SK-N-SH treated with all-trans-retinoic acid at 6 μM for 48 hours (cell line): ENCODE data around the gene CTDSP1.

Experiments
- ATAC-seq: fragments of 200-7000 bp; cut with Tn5 transposase; 3 replicates; pipeline ENCODE4 v1.9.1; 2020; ENCODE audit warnings: mild to moderate bottlenecking, moderate library complexity
- BACH2 ChIP-seq: fragments of 250-450 bp; sonication (Bioruptor Pico); IDR thresholded peaks from 2 replicates; pipeline ENCODE4 v1.9.0; 2021; ENCODE audit warnings: mild to moderate bottlenecking, borderline replicate concordance
- CREB5 ChIP-seq: fragments of 250-450 bp; sonication (Bioruptor Pico); IDR thresholded peaks from 2 replicates; pipeline ENCODE4 v1.5.1; 2020; ENCODE audit warnings: low read depth, mild to moderate bottlenecking, moderate library complexity
- CSRNP3 ChIP-seq: fragments of 250-450 bp; sonication (Bioruptor Pico); IDR thresholded peaks from 2 replicates; pipeline ENCODE4 v1.5.1; 2021; ENCODE audit warnings: mild to moderate bottlenecking, moderate library complexity
- ESRRG ChIP-seq: fragments of 250-450 bp; sonication (Bioruptor Pico); IDR thresholded peaks from 2 replicates; pipeline ENCODE4 v1.6.1; 2021; ENCODE audit warnings: mild to moderate bottlenecking
- PATZ1 ChIP-seq: fragments of 250-450 bp; sonication (Bioruptor Pico); IDR thresholded peaks from 2 replicates; pipeline ENCODE4 v1.8.0; 2020; ENCODE audit warnings: mild to moderate bottlenecking, moderate library complexity, borderline replicate concordance
- POU6F1 ChIP-seq: fragments of 250-450 bp; sonication (Bioruptor Pico); IDR thresholded peaks from 2 replicates; pipeline ENCODE4 v1.8.0; 2021; ENCODE audit warnings: low read depth, mild to moderate bottlenecking, moderate library complexity, borderline replicate concordance
- PPARA ChIP-seq: fragments of 250-450 bp; sonication (Bioruptor Pico); IDR thresholded peaks from 2 replicates; pipeline ENCODE4 v1.5.0; 2020; ENCODE audit warnings: mild to moderate bottlenecking, borderline replicate concordance
- RARB ChIP-seq: fragments of 250-450 bp; sonication (Bioruptor Pico); IDR thresholded peaks from 2 replicates; pipeline ENCODE4 v1.8.0; 2021; ENCODE audit warnings: mild to moderate bottlenecking, moderate library complexity
- SNAI2 ChIP-seq: fragments of 250-450 bp; sonication (Bioruptor Pico); IDR thresholded peaks from 2 replicates; pipeline ENCODE4 v1.5.0; 2020; ENCODE audit warnings: mild to moderate bottlenecking, moderate library complexity
- TCF4 ChIP-seq: fragments of 250-450 bp; sonication (Bioruptor Pico); IDR thresholded peaks from 2 replicates; pipeline ENCODE4 v1.8.0; 2021; ENCODE audit warnings: mild to moderate bottlenecking, moderate library complexity, borderline replicate concordance
- TOX ChIP-seq: fragments of 250-450 bp; sonication (Bioruptor Pico); IDR thresholded peaks from 2 replicates; pipeline ENCODE4 v1.8.0; 2021; ENCODE audit warnings: mild to moderate bottlenecking, moderate library complexity, borderline replicate concordance
- TSHZ2 ChIP-seq: fragments of 250-450 bp; sonication (Bioruptor Pico); IDR thresholded peaks from 2 replicates; pipeline ENCODE4 v1.5.0; 2020; ENCODE audit warnings: mild to moderate bottlenecking, moderate library complexity
- ZC3H10 ChIP-seq: fragments of 250-450 bp; sonication (Bioruptor Pico); IDR thresholded peaks from 2 replicates; pipeline ENCODE4 v1.5.1; 2021; ENCODE audit warnings: mild to moderate bottlenecking, moderate library complexity
- ZNF565 ChIP-seq: fragments of 450-650 bp; formaldehyde crosslinking; conservative IDR thresholded peaks from 2 replicates; pipeline ENCODE4 v1.5.0; 2020; ENCODE audit warnings: low read depth, mild to moderate bottlenecking, moderate library complexity
- ZNF8 ChIP-seq: fragments of 450-650 bp; formaldehyde crosslinking; IDR thresholded peaks from 2 replicates; pipeline ENCODE4 v1.5.0; 2020; ENCODE audit warnings: mild to moderate bottlenecking, moderate library complexity

Gene CTDSP1

GRCh38 chr2:218357236-218358177, 42.2 kb upstream of the CTDSP1 start:
- TF ChIP-seq SNAI2 (CRISPR knock-in tag) (no peak), TOX (CRISPR knock-in tag) (no peak), ESRRG (CRISPR knock-in tag) (no peak), TCF4 (CRISPR knock-in tag) (no peak), TSHZ2 (CRISPR knock-in tag) (no peak), ZNF8 (CRISPR knock-in tag) (no peak), CREB5 (no peak), PPARA (no peak)
- TF ChIP-seq, all 23 proteins: peak for 0
- ATAC-seq, result no peak

- TF ChIP-seq TSHZ2 (CRISPR knock-in tag) (no peak), ZNF565 (CRISPR knock-in tag) (no peak), BACH2 (CRISPR knock-in tag) (no peak), PATZ1 (CRISPR knock-in tag) (no peak)
- ATAC-seq, result no peak
These were observed 39.2 kb upstream of the CTDSP1 start for GRCh38 chr2:218360453-218360852.

- ATAC-seq, result no peak
- no peak for TF ChIP-seq PPARA
- TF ChIP-seq TCF4 (CRISPR knock-in tag), result no peak
- TF ChIP-seq ZC3H10 (CRISPR knock-in tag), result no peak
- TF ChIP-seq ESRRG (CRISPR knock-in tag), result no peak
- TF ChIP-seq ZNF565 (CRISPR knock-in tag), result no peak
- TF ChIP-seq TOX (CRISPR knock-in tag), result no peak
- TF ChIP-seq TSHZ2 (CRISPR knock-in tag), result no peak
- TF ChIP-seq POU6F1 (CRISPR knock-in tag), result no peak
- TF ChIP-seq SNAI2 (CRISPR knock-in tag), result no peak
- TF ChIP-seq RARB (CRISPR knock-in tag), result no peak
- no peak for TF ChIP-seq PATZ1 (CRISPR knock-in tag)
- TF ChIP-seq BACH2 (CRISPR knock-in tag), result no peak
- no peak for TF ChIP-seq CSRNP3 (CRISPR knock-in tag)
These were observed 37.1 kb upstream of the CTDSP1 start for GRCh38 chr2:218362606-218363005.
